D341Med (cell line): ENCODE data around the gene SEMA4G.

Source experiments
- DNase-seq: peaks from one replicate; pipeline ENCODE4 v3.0.0; 2012; ENCODE audit warnings: low spot score

Gene SEMA4G

DNA sequence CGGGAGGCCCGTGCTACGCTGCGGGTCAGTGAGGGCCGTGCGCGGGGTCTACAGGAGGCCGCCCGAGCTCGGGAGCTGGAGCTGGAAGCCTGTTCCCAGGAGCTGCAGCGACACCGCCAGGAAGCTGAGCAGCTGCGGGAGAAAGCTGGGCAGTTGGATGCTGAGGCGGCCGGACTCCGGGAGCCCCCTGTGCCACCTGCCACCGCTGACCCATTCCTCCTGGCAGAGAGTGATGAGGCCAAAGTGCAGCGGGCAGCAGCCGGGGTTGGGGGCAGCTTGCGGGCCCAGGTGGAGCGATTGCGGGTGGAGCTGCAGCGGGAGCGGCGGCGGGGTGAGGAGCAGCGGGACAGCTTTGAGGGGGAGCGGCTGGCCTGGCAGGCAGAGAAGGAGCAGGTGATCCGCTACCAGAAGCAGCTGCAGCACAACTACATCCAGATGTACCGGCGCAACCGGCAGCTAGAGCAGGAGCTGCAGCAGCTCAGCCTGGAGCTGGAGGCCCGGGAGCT lies 37.3 kb downstream of the SEMA4G start:
- no peak for DNase-seq

GRCh38 chr10:101007099-101007711 lies 37.9 kb downstream of the SEMA4G start:
- no peak for DNase-seq

GRCh38 chr10:101007915-101008822 lies 38.9 kb downstream of the SEMA4G start:
- DNase-seq: no peak

DNA sequence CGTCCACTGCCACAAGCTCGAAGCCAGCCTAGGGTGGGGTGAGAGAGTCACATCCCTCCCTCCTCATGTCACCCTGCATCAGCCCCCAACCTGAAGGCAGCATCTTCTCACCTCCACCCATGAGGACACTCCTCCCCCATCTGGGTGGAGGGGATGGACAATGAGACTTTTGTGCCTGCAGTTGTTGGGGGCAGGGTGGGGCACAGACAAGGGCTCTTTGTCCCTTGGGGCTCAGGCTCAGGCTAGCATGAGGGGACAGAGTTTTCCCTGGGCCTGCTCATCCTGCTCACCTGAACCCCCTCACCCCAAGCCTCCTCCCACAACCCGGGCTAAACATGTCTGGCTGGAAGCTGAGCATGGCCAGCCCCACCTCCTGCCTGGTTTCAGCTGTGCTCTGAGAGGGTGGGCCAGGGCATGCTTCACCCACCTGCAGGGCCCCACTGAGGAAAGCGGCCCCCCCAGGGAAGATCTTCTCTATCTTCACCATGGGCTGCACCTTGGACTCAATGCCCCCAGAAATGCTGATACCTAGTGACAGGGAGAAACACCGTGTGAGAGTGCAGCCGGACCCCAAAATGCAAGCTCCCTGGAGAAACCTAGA lies 39.6 kb downstream of the SEMA4G start:
- no peak for DNase-seq

- DNase-seq: no peak
Measured at GRCh38 chr10:101010329-101010728, 41.0 kb downstream of the SEMA4G start.

GRCh38 chr10:101011517-101012423 lies 42.5 kb downstream of the SEMA4G start:
- DNase-seq: no peak

DNA sequence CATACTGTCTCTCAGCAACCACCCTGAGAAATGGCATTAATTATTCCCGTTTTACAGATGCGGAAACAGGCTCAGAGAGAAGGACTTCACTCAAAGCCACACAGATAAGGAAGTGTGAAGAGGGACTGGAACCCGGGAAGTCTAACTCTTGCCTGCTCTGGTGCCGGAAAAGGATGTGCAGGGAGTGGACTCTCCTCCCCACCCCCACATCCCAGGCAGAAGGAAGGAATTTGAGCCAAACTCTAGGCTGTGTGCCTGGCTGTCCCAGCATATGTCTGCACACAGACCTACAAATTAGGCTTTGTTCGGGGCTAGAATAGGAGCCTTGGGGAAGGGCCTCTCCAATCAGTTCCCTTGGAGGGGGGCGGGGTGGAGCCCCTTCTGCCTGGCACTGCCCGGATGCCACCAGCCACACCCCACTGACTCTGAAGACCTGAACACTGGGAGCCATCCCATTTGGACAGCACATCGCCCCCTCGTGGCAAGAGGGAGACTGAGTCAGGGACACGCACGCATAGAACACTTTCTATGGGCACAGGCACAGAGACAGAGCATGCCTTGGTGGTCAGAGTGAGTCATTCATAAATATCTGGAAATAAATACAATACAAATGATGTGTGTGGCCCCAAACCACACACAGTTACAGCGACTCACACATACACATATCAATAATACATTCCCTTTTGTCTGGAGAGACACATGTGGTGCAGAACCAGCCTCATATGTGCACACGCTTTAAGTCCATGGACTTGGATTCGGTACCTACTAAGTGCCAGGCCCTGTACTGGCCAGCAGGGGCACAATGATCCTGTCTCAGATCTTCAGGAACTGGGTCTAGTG lies 43.4 kb downstream of the SEMA4G start:
- DNase-seq: peak; percentile 78

- no peak for DNase-seq
Measured at GRCh38 chr10:101013365-101013825, 44.1 kb downstream of the SEMA4G start.

GRCh38 chr10:101014230-101014884 lies 45.1 kb downstream of the SEMA4G start:
- DNase-seq: peak; percentile 72

DNA sequence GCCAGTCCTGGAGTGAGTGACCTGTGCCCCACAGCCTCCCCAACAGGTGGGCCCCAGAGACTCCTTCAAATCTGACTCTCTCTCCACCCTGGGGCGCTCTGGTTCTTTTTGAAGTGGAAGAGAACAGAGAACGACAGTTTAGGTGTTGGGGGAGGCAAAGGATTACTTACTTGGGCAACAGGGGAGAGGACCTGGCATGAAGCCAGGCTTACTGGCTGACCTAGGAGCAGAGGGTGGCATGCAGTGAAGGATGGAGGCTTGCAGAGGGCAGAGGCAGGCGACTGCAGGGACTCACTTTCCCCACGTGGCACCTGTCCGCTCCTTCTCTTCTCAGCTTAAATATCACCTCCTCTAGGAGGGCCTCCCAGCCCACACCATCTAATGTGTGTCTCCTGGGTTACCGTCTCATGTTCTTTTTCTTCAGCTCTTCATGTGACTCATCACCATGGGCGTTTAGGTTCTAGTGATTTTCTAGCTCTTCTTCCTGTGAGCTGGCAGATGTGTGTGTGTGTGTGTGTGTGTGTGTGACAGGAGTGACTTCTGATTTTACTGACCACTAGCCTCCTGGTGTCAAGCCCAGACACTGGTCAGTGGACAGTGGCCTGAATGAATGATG lies 45.8 kb downstream of the SEMA4G start:
- no peak for DNase-seq

DNA sequence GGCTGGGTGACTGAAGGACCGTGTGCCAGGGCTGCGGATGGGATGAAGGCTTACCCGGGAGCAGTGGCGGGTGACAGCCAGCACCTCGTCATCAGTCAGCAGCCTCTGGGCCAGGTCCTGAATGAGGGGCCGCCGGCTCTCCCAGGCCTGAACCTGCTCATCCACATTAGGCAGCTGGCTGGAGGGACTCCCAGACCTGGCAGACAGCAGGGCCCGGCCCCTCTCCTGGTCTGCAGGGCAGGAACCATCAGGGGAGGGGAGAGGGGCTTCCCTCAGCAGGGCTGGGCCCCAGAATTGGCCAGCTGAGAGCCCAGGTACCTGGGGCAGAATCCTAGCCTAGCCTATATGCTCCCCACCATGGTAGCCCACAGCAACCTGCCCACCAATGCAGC lies 46.3 kb downstream of the SEMA4G start:
- DNase-seq: no peak

DNA sequence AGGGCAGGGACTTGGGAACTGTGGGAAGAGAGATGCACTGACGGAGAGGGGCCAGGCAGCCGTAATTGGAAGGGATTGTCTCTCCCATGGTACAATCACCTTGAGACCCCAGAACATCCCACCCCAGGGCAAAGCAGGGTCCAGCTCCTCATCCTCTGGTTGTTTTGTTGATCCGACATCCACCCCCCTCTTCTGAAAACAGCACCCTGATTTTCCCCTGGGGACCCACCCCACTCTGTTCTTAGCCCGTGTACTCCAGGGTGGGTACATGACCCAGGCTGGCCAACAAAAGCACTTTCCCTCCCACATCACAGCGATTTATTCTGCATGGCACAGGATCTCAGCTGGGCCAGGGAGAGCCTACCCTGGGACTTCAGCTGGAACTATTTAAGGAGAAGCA lies 47.5 kb downstream of the SEMA4G start:
- no peak for DNase-seq

DNA sequence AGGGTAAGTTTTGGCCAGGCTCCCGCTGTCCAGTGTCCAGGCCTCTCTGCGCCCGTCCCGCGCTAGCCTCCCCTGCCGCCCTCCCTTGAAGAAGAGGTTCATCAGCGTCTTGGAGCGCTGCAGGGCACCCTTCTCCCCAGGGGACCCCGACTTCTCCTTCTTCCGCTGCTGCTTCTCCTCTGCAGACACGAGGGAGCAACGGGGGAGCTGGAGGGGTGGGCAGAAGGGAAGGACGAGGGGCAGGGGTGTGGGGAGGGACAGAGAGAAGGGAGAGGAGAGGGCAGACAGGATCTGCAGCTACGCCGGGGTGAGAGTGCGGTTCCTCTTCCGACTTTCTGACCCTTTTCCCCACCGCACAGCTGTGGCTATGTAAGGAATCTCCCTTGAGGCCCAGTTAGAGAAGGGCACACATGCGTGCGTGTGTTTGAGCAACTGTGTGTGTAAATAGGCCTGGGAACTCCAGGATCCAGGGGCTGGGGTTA lies 48.9 kb downstream of the SEMA4G start:
- no peak for DNase-seq

DNA sequence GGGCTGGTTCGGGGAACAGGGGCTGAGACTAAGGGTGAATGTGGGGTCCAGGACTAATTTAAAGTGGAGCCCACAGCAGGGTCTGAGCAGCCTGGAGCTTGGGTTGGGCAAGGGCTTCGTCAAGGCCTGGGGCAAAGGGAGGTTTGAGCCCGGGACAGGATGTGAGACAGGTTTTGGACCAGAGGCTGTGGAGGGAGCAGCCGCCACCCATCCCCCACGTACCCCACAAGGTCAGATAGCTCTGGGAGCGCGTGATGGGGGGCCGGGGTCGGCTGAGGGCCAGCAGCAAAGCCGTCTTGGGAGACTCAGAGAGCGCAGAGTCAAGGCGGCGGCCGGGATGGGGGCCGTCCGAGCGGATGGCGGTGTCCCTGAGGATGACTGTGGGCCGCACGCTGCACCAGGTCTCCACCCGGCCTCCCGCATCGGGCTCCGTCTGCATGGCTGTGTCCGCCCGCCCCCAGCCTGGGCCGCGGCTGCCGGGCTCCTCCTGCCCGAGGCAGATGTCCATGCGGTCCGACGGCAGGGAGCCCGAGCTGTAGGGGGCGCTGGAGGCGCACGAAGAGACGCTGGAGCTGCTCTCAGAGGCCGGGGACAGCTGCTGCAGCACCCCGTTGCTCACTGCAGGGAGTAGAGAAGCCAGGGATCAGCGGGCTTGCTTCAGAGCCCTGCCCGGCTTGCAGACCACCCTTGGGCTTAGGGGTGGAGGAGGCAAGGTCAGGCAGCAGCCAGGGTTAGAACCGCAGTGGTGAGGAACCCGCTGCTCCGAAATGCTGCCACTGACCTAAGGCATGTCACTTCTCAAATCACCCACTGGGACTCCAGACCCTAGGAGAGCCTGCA lies 49.5 kb downstream of the SEMA4G start:
- DNase-seq: peak; percentile 88
